Caco-2 (cell line): ENCODE results near the gene MYH15. TPM values are rescaled to one million over a fixed set of nuclear protein-coding genes. Genes with fewer than 3 reads are reported as not detected.

Experiments
- BruUV-seq: library from RNA; stranded (reverse); fragments of 400-500 nt; replicated peaks from 2 replicates; lab custom pipeline; 2021; lab: Mats Ljungman, UMichigan
- CTCF ChIA-PET: fragments of 300-600 bp; sonication (Branson Sonifier 250); formaldehyde crosslinking; loops from one replicate; lab custom pipeline; 2022; ENCODE audit warnings: antibody characterized with exemption; lab: Charles Lee
- POLR2A ChIA-PET: fragments of 300-600 bp; sonication (Branson Sonifier 250); formaldehyde crosslinking; loops from one replicate; lab custom pipeline; 2022; ENCODE audit warnings: antibody characterized with exemption; lab: Charles Lee
- DNase-seq, 2 experiments: peaks; one replicate each; pipeline versions ENCODE4 v3.0.0 to v3.0.0-alpha.2; 2020 to 2022
- H3K27me3 ChIP-seq: replicated peaks from 2 replicates; pipeline ENCODE4 v1.6.0; 2011; ENCODE audit warnings: low read length; ENCODE audit not compliant: control insufficient read depth, insufficient read depth
- H3K36me3 ChIP-seq: 2 replicates; pipeline ENCODE4 v1.5.1; 2011; ENCODE audit warnings: low read length; ENCODE audit not compliant: control insufficient read depth, insufficient read depth
- H3K4me1 ChIP-seq: fragments of 250-450 bp; sonication (Bioruptor Pico); 2 replicates; pipeline ENCODE4 v1.5.1; 2020; ENCODE audit warnings: mild to moderate bottlenecking
- H3K4me3 ChIP-seq: 2 replicates; pipeline ENCODE4 v1.5.1; 2011; ENCODE audit warnings: low read depth, mild to moderate bottlenecking, control low read depth, low read length
- H3K9me3 ChIP-seq: fragments of 250-450 bp; sonication (Bioruptor Pico); 2 replicates; pipeline ENCODE4 v1.5.1; 2020; ENCODE audit warnings: mild to moderate bottlenecking, moderate library complexity
- H3K27ac Mint-ChIP-seq: one replicate; pipeline ENCODE4 v1.8.0; 2022; ENCODE audit warnings: mixed read lengths; ENCODE audit not compliant: unreplicated experiment
- H3K27me3 Mint-ChIP-seq: one replicate; pipeline ENCODE4 v1.8.0; 2022; ENCODE audit warnings: mixed read lengths; ENCODE audit not compliant: insufficient read depth, unreplicated experiment
- H3K36me3 Mint-ChIP-seq: one replicate; pipeline ENCODE4 v1.8.0; 2022; ENCODE audit warnings: mild to moderate bottlenecking, mixed read lengths; ENCODE audit not compliant: insufficient read depth, unreplicated experiment
- H3K4me1 Mint-ChIP-seq: one replicate; pipeline ENCODE4 v1.8.0; 2022; ENCODE audit warnings: low read depth, mixed read lengths; ENCODE audit not compliant: unreplicated experiment
- H3K4me3 Mint-ChIP-seq: one replicate; pipeline ENCODE4 v1.8.0; 2022; ENCODE audit warnings: mild to moderate bottlenecking, moderate library complexity, mixed read lengths; ENCODE audit not compliant: unreplicated experiment
- H3K9me3 Mint-ChIP-seq: one replicate; pipeline ENCODE4 v1.8.0; 2022; ENCODE audit warnings: mixed read lengths; ENCODE audit not compliant: unreplicated experiment
- CTCF ChIP-seq, 2 experiments: fragments of 200-600 bp in 1 of 2; IDR thresholded peaks; 1 replicate in 1 of 2; 2 replicates in 1 of 2; pipeline versions ENCODE4 v1.5.1 to v1.8.0; 2011 to 2022; ENCODE audit warnings: antibody characterized with exemption in 1 of 2, control low read depth in 1 of 2, inconsistent platforms in 1 of 2, low read depth in 1 of 2, low read length in 1 of 2, mild to moderate bottlenecking in 1 of 2, moderate library complexity in 1 of 2; ENCODE audit not compliant: insufficient read depth in 1 of 2, severe bottlenecking in 1 of 2, unreplicated experiment in 1 of 2
- intact Hi-C: fragments of 100-400 bp; cut with micrococcal nuclease; formaldehyde crosslinking; loops from one replicate; pipeline ENCODE4 v1.10.0; 2022; ENCODE audit not compliant: unreplicated experiment
- total RNA-seq: library from RNA; stranded (reverse); gene quantifications from 2 replicates; pipeline ENCODE4 v1.2.3, GENCODE V29; 2022

The MYH15 gene
- total RNA-seq, 1 experiment from 2014 or later = 0.25 TPM

GRCh38 chr3:108511055-108511454 lies 659 bp upstream of the MYH15 start:
- ChIA-PET POLR2A (no interaction called here), CTCF (no interaction called here)
- intact Hi-C loops = no loop called here
- Mint-ChIP-seq H3K36me3 (no peaks in the 10 kb centered on the region), H3K27ac (no peak overlapping the region), H3K27me3 (peaks cover 10% of the 10 kb centered on the region), H3K9me3 (no peaks in the 10 kb centered on the region), H3K4me3 (no peak overlapping the region), H3K4me1 (no peaks in the 10 kb centered on the region)
- Histone ChIP-seq H3K4me3 (no peak overlapping the region), H3K27me3 (no peaks in the 10 kb centered on the region), H3K36me3 (no peaks in the 10 kb centered on the region), H3K4me1 (no peaks in the 10 kb centered on the region), H3K9me3 (no peaks in the 10 kb centered on the region)
- BruUV-seq = no TSS peak
- no peak for TF ChIP-seq CTCF (IDR thresholded peaks at IDR 0.05; ENCODE audit: insufficient read depth in 1 of 2, low read depth in 1 of 2, low read length in 1 of 2, severe bottlenecking in 1 of 2, unreplicated experiment in 1 of 2)
- DNase-seq = no peak

- Mint-ChIP-seq H3K9me3 (no peaks in the 10 kb centered on the region), H3K36me3 (no peaks in the 10 kb centered on the region), H3K27me3 (peaks cover 10% of the 10 kb centered on the region), H3K4me3 (no peak overlapping the region), H3K4me1 (no peaks in the 10 kb centered on the region), H3K27ac (no peak overlapping the region)
- no peak for DNase-seq
- intact Hi-C loops = no loop called here
- no peaks in the 10 kb centered on the region for H3K4me1 ChIP-seq
- no peaks in the 10 kb centered on the region for H3K36me3 ChIP-seq
- BruUV-seq = no TSS peak
- no peaks in the 10 kb centered on the region for H3K27me3 ChIP-seq
- no peaks in the 10 kb centered on the region for H3K9me3 ChIP-seq
- ChIA-PET POLR2A (no interaction called here), CTCF (no interaction called here)
- no peak for TF ChIP-seq CTCF (IDR thresholded peaks at IDR 0.05; ENCODE audit: insufficient read depth in 1 of 2, low read depth in 1 of 2, low read length in 1 of 2, severe bottlenecking in 1 of 2, unreplicated experiment in 1 of 2)
- H3K4me3 ChIP-seq = no peak overlapping the region
Observed at GRCh38 chr3:108509871-108510270, 525 bp downstream of the MYH15 start.

- Histone ChIP-seq H3K9me3 (no peaks in the 10 kb centered on the region), H3K27me3 (no peaks in the 10 kb centered on the region), H3K4me3 (no peak overlapping the region), H3K36me3 (no peaks in the 10 kb centered on the region), H3K4me1 (no peaks in the 10 kb centered on the region)
- no peak for TF ChIP-seq CTCF (IDR thresholded peaks at IDR 0.05; ENCODE audit: insufficient read depth in 1 of 2, low read depth in 1 of 2, low read length in 1 of 2, severe bottlenecking in 1 of 2, unreplicated experiment in 1 of 2)
- no peak for DNase-seq
- Mint-ChIP-seq H3K9me3 (no peaks in the 10 kb centered on the region), H3K4me1 (no peaks in the 10 kb centered on the region), H3K4me3 (no peak overlapping the region), H3K27me3 (peaks cover 12% of the 10 kb centered on the region), H3K27ac (no peak overlapping the region), H3K36me3 (no peaks in the 10 kb centered on the region)
- POLR2A ChIA-PET = no interaction called here
- intact Hi-C loops = no loop called here
- no TSS peak for BruUV-seq
- CTCF ChIA-PET = no interaction called here
Observed at GRCh38 chr3:108509263-108509662, 1.1 kb downstream of the MYH15 start.
